Mesendoderm (in vitro differentiated cells): ENCODE results near the gene ZNF664.
A peak's percentile ranks its signal among the peaks of the same experiment; 100 is the strongest.

Experiments used
- DNase-seq: peaks from one replicate; pipeline ENCODE4 v3.0.0; 2013
- H2AK5ac ChIP-seq: 2 replicates; pipeline ENCODE4 v1.6.1; 2013; ENCODE audit warnings: low read length, inconsistent platforms
- H2BK120ac ChIP-seq: 2 replicates; pipeline ENCODE4 v1.6.1; 2013; ENCODE audit warnings: low read depth, mild to moderate bottlenecking, low read length, moderate library complexity, mixed read lengths
- H2BK15ac ChIP-seq: replicated peaks from 2 replicates; pipeline ENCODE4 v1.6.1; 2013; ENCODE audit warnings: low read depth, mild to moderate bottlenecking, moderate library complexity
- H2BK5ac ChIP-seq: 2 replicates; pipeline ENCODE4 v1.6.1; 2013; ENCODE audit warnings: low read length, inconsistent platforms
- H3K18ac ChIP-seq: 2 replicates; pipeline ENCODE4 v1.6.1; 2013; ENCODE audit warnings: mild to moderate bottlenecking, low read length, mixed read lengths
- H3K23ac ChIP-seq: one replicate; pipeline ENCODE4 v1.6.1; 2013; ENCODE audit warnings: low read length
- H3K27ac ChIP-seq: 2 replicates; pipeline ENCODE4 v1.5.1; 2013; ENCODE audit warnings: low read depth, mild to moderate bottlenecking, inconsistent platforms, low read length, moderate library complexity
- H3K27me3 ChIP-seq: 2 replicates; pipeline ENCODE4 v1.6.1; 2013; ENCODE audit warnings: low read length, control low read depth, mild to moderate bottlenecking, inconsistent platforms; ENCODE audit not compliant: insufficient read depth, poor library complexity
- H3K36me3 ChIP-seq: 2 replicates; pipeline ENCODE4 v1.6.1; 2013; ENCODE audit warnings: low read length, inconsistent platforms; ENCODE audit not compliant: control insufficient read depth, insufficient read depth
- H3K4ac ChIP-seq: one replicate; pipeline ENCODE4 v1.6.1; 2013; ENCODE audit warnings: low read depth, mild to moderate bottlenecking, low read length, moderate library complexity
- H3K4me1 ChIP-seq: 2 replicates; pipeline ENCODE4 v1.6.1; 2013; ENCODE audit warnings: low read depth, low read length, inconsistent platforms; ENCODE audit not compliant: control insufficient read depth
- H3K4me2 ChIP-seq: 2 replicates; pipeline ENCODE4 v1.6.1; 2013; ENCODE audit warnings: low read length
- H3K4me3 ChIP-seq: 2 replicates; pipeline ENCODE4 v1.5.1; 2013; ENCODE audit warnings: mild to moderate bottlenecking, low read length
- H3K56ac ChIP-seq: one replicate; pipeline ENCODE4 v1.6.1; 2013; ENCODE audit warnings: low read length
- H3K79me1 ChIP-seq: 2 replicates; pipeline ENCODE4 v1.6.1; 2013; ENCODE audit warnings: low read length, inconsistent platforms
- H3K79me2 ChIP-seq: 2 replicates; pipeline ENCODE4 v1.6.1; 2013; ENCODE audit warnings: mild to moderate bottlenecking, low read length; ENCODE audit not compliant: control insufficient read depth, insufficient read depth
- H3K9ac ChIP-seq: 2 replicates; pipeline ENCODE4 v1.6.1; 2013; ENCODE audit warnings: low read length, inconsistent platforms
- H4K5ac ChIP-seq: one replicate; pipeline ENCODE4 v1.6.1; 2013; ENCODE audit warnings: low read length
- H4K8ac ChIP-seq: one replicate; pipeline ENCODE4 v1.6.1; 2013; ENCODE audit warnings: low read depth, mild to moderate bottlenecking, control low read depth, low read length, moderate library complexity
- WGBS: extraction: QIAGEN DNeasy Blood & Tissue Kit; methylation state at CpG from one replicate; pipeline ENCODE4 v1.1.7; 2013; ENCODE audit warnings: low lambda C conversion rate, missing lambda C conversion rate; ENCODE audit not compliant: insufficient coverage; ENCODE audit errors: extremely low coverage; 5-methylcytosine and 5-hydroxymethylcytosine counted together

Gene ZNF664

GRCh38 chr12:123971449-123971769, 1.6 kb upstream of the ZNF664 start:
- Histone ChIP-seq H3K4me3 (peak overlapping the region; percentile 60), H3K27me3 (peaks cover 25% of the 10 kb centered on the region)

GRCh38 chr12:123971770-123972456, 1.1 kb upstream of the ZNF664 start:
- Histone ChIP-seq H3K4me3 (peak overlapping the region; percentile 60), H3K27me3 (peaks cover 20% of the 10 kb centered on the region), H2BK120ac (peak overlapping the region; percentile 76), H2BK15ac (peak overlapping the region; percentile 75), H4K5ac (no peak overlapping the region), H3K23ac (no peak overlapping the region), H3K79me1 (peaks cover 13% of the 10 kb centered on the region), H3K4ac (peak overlapping the region; percentile 72), H2AK5ac (no peak overlapping the region), H3K4me1 (peaks cover 4% of the 10 kb centered on the region), H3K79me2 (peaks cover 6% of the 10 kb centered on the region), H3K9ac (peak overlapping the region; percentile 71), H3K56ac (peak overlapping the region; percentile 83), H3K18ac (peak overlapping the region; percentile 99), H3K36me3 (no peaks in the 10 kb centered on the region), H3K4me2 (peak overlapping the region; percentile 88), H3K27ac (peak overlapping the region; percentile 97), H2BK5ac (no peak overlapping the region), H4K8ac (peak overlapping the region; percentile 99)
- no CpG with 5 or more reads among the region's 55 CpGs for WGBS
- DNase-seq, result peak; percentile 94

More at GRCh38 chr12:123971449-123971769, 1.6 kb upstream of the ZNF664 start:
- Histone ChIP-seq H3K4me1 (peaks cover 4% of the 10 kb centered on the region), H4K5ac (no peak overlapping the region), H2BK120ac (no peak overlapping the region), H3K79me1 (peaks cover 12% of the 10 kb centered on the region), H3K9ac (peak overlapping the region; percentile 71), H3K4me2 (peak overlapping the region; percentile 88), H3K56ac (peak overlapping the region; percentile 83), H3K27ac (no peak overlapping the region), H3K18ac (no peak overlapping the region), H3K79me2 (peaks cover 6% of the 10 kb centered on the region), H3K23ac (no peak overlapping the region), H3K36me3 (no peaks in the 10 kb centered on the region), H4K8ac (no peak overlapping the region), H2BK15ac (no peak overlapping the region), H2BK5ac (no peak overlapping the region), H2AK5ac (no peak overlapping the region), H3K4ac (no peak overlapping the region)
- no peak for DNase-seq
- no CpG with 5 or more reads among the region's 10 CpGs for WGBS

DNA sequence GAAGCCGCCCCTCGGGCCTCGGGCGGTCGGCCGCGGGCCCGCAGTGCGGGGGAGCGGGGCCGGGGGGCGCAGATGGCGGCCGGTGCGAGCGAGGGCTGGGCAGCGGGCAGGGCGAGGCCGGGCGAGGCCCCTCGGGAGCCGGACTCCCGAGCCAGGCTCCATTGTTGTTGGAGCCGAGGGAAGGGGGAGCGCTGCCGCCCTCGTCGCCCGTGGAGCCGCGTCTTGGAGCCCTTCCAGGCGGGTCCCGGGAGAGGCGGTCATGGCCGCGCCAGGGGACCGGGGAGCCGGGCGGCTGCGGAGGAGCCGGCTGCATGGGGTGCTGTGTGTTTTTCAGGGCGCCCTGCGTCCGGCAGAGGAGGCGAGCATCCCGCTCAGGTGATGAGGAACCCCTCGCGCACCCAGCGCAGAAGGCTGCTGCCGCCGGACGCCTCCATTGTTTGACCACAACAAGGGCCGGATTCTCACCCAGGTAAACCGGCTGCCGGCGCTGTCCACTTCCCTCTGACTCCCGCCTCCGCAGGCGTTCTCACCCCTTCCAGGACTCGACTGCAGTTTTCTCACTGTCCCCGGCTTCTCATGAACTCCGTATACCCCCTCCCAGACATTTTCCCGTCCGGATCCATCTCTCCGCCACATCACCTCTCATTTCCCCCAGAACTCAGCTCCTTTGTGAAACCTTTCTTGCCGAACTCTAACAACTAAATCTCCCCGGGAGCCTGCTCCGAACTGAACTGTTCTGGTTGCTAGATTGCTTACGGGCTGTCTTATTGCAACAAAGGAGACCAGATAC, 732 bp downstream of the ZNF664 start:
- Histone ChIP-seq H3K36me3 (peaks cover 1% of the 10 kb centered on the region), H2BK15ac (no peak overlapping the region), H2AK5ac (no peak overlapping the region), H3K4ac (peak overlapping the region; percentile 73), H3K18ac (peak overlapping the region; percentile 96), H3K9ac (peak overlapping the region; percentile 85), H4K5ac (no peak overlapping the region), H3K4me3 (peak overlapping the region; percentile 74), H3K27me3 (peaks cover 12% of the 10 kb centered on the region), H4K8ac (peak overlapping the region; percentile 41), H3K4me2 (peak overlapping the region; percentile 95), H3K23ac (no peak overlapping the region), H3K4me1 (peaks cover 4% of the 10 kb centered on the region), H3K79me2 (peaks cover 6% of the 10 kb centered on the region), H2BK120ac (peak overlapping the region; percentile 65), H3K56ac (peak overlapping the region; percentile 93), H3K27ac (peak overlapping the region; percentile 92), H3K79me1 (peaks cover 13% of the 10 kb centered on the region), H2BK5ac (no peak overlapping the region)
- peak; percentile 55 for DNase-seq
- WGBS, result no CpG with 5 or more reads among the region's 69 CpGs

DNA sequence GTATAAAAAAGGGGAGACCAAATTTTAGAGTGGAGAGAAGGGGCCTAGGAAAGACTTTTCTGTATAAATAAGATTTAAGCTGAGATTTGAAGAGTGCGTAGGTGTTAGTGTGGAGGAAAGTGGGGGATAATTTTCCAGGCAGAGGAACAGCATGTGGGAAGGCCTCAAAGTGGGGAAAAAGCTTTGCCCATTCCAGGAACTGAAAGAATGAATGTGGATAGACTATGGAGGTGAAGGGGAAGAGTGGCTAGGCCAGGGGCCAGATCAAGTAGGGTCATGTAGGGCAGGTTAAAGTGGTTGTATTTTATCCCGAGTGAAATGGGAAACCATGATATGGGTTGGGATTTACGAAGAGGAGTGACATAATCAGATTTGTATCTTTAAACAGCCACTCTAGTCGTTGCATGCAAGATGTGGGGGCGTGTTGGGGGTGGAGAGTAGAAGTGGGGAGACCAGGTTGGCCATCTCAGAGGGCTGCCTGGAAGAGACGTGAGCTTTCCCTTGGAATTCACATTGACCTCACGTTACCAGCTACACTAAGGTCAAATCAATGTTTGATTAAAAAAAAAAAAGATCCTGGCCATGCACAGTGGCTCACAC, 3.3 kb downstream of the ZNF664 start:
- H3K27ac ChIP-seq, result no peak overlapping the region
- H3K79me1 ChIP-seq, result peaks cover 9% of the 10 kb centered on the region
- no peak overlapping the region for H3K9ac ChIP-seq
- H3K79me2 ChIP-seq, result peaks cover 6% of the 10 kb centered on the region
- no peak overlapping the region for H3K4me2 ChIP-seq
- no peak overlapping the region for H3K56ac ChIP-seq
- no peak overlapping the region for H3K18ac ChIP-seq
- no peak overlapping the region for H3K23ac ChIP-seq
- no peak overlapping the region for H4K5ac ChIP-seq
- no peak for DNase-seq
- H3K36me3 ChIP-seq, result peaks cover 1% of the 10 kb centered on the region
- no peak overlapping the region for H2AK5ac ChIP-seq
- no peak overlapping the region for H4K8ac ChIP-seq
- H2BK120ac ChIP-seq, result no peak overlapping the region
- no peak overlapping the region for H3K4me3 ChIP-seq
- peaks cover 2% of the 10 kb centered on the region for H3K27me3 ChIP-seq
- H3K4ac ChIP-seq, result no peak overlapping the region
- WGBS, result 100% methylated on average over 1 of the region's 7 CpGs
- no peak overlapping the region for H2BK5ac ChIP-seq
- no peak overlapping the region for H2BK15ac ChIP-seq
- peaks cover 4% of the 10 kb centered on the region for H3K4me1 ChIP-seq

GRCh38 chr12:123979566-123979965, 6.6 kb downstream of the ZNF664 start:
- peaks cover 1% of the 10 kb centered on the region for H3K36me3 ChIP-seq
- H3K4me3 ChIP-seq, result no peak overlapping the region

More at GRCh38 chr12:123979566-123979965, 6.6 kb downstream of the ZNF664 start:
- Histone ChIP-seq H3K4ac (no peak overlapping the region), H3K27me3 (peaks cover 2% of the 10 kb centered on the region), H4K8ac (no peak overlapping the region), H3K56ac (no peak overlapping the region), H3K79me1 (peaks cover 19% of the 10 kb centered on the region), H3K4me1 (peaks cover 6% of the 10 kb centered on the region), H2BK15ac (no peak overlapping the region), H3K79me2 (peaks cover 5% of the 10 kb centered on the region), H2BK5ac (no peak overlapping the region), H3K18ac (no peak overlapping the region), H3K4me2 (no peak overlapping the region), H4K5ac (no peak overlapping the region), H2BK120ac (no peak overlapping the region), H3K23ac (no peak overlapping the region), H2AK5ac (no peak overlapping the region), H3K9ac (no peak overlapping the region), H3K27ac (no peak overlapping the region)
- no peak for DNase-seq
- WGBS, result 100% methylated on average over 1 of the region's 6 CpGs
